GM12878 (cell line): Measurements from ENCODE around the gene LRRC63. TPM values are rescaled to one million over a fixed set of nuclear protein-coding genes. Genes with fewer than 3 reads are reported as not detected.
A peak's percentile ranks its signal among the peaks of the same experiment; 100 is the strongest.

Experiments used
- ATAC-seq: fragments of 200-7000 bp; cut with Tn5 transposase; 3 replicates; pipeline ENCODE4 v1.9.1; 2020; ENCODE audit warnings: mild to moderate bottlenecking, moderate library complexity
- BruUV-seq: library from RNA; stranded (reverse); fragments of 400-500 nt; replicated peaks from 2 replicates; lab custom pipeline; 2021; lab: Mats Ljungman, UMichigan
- CTCF ChIA-PET: fragments of 300-600 bp; sonication (Branson Sonifier 250); formaldehyde crosslinking; extraction: SDS; loops from one replicate; lab custom pipeline; 2021; ENCODE audit warnings: inconsistent platforms; lab: Yijun Ruan, JAX
- POLR2A ChIA-PET: fragments of 350-600 bp; formaldehyde crosslinking; extraction: SDS; loops from one replicate; lab custom pipeline; 2021; ENCODE audit warnings: inconsistent platforms; lab: Charles Lee
- RAD21 ChIA-PET: fragments of 300-600 bp; sonication (Branson Sonifier 250); formaldehyde crosslinking; loops from one replicate; lab custom pipeline; 2023; ENCODE audit warnings: antibody characterized with exemption; ENCODE audit not compliant: unreplicated experiment; lab: Charles Lee
- SMC1A ChIA-PET: fragments of 300-600 bp; sonication (Branson Sonifier 250); formaldehyde crosslinking; loops from one replicate; lab custom pipeline; 2023; ENCODE audit not compliant: unreplicated experiment, uncharacterized antibody; lab: Charles Lee
- DNase-seq: peaks from one replicate; pipeline ENCODE4 v3.0.0-alpha.2; 2011; ENCODE audit warnings: low read depth, low spot score
- FAIRE-seq: peaks from 3 replicates; lab custom pipeline; 2011; peaks lifted over from hg19 to GRCh38; lab: Jason Lieb, UNC
- H2AFZ ChIP-seq: 2 replicates; pipeline ENCODE4 v1.6.0; 2011; ENCODE audit warnings: low read depth, low read length, control low read depth; ENCODE audit not compliant: control insufficient read depth
- H3K27ac ChIP-seq: 2 replicates; pipeline ENCODE4 v1.5.1; 2011; ENCODE audit warnings: control low read depth; ENCODE audit not compliant: control insufficient read depth, insufficient read depth
- H3K27me3 ChIP-seq, 2 experiments: replicated peaks in 1 of 2; 2 replicates each; pipeline versions ENCODE4 v1.6.0 to v1.6.1; 2011; ENCODE audit warnings: low read length in 1 of 2; ENCODE audit not compliant: control insufficient read depth in 2 of 2, insufficient read depth in 2 of 2
- H3K36me3 ChIP-seq, 2 experiments: 2 replicates each; pipeline ENCODE4 v1.5.1; 2011; ENCODE audit warnings: low read length in 1 of 2; ENCODE audit not compliant: control insufficient read depth in 2 of 2, insufficient read depth in 2 of 2
- H3K4me1 ChIP-seq: 2 replicates; pipeline ENCODE4 v1.6.1; 2011; ENCODE audit warnings: mild to moderate bottlenecking, low read length, moderate library complexity, mixed read lengths; ENCODE audit not compliant: control insufficient read depth, insufficient read depth
- H3K4me2 ChIP-seq: 2 replicates; pipeline ENCODE4 v1.6.0; 2011; ENCODE audit warnings: control low read depth; ENCODE audit not compliant: control insufficient read depth, insufficient read depth
- H3K4me3 ChIP-seq: fragments of 200-600 bp; sonication (generic); 2 replicates; pipeline ENCODE4 v1.5.1; 2016
- H3K79me2 ChIP-seq: 2 replicates; pipeline ENCODE4 v1.6.0; 2011; ENCODE audit warnings: low read length; ENCODE audit not compliant: control insufficient read depth, insufficient read depth
- H3K9ac ChIP-seq: 2 replicates; pipeline ENCODE4 v1.8.0; 2011; ENCODE audit warnings: low read length, control low read depth, mixed read lengths; ENCODE audit not compliant: control insufficient read depth, insufficient read depth
- H3K9me3 ChIP-seq: replicated peaks from 3 replicates; pipeline ENCODE4 v1.5.1; 2011; ENCODE audit warnings: mild to moderate bottlenecking, low read length; ENCODE audit not compliant: control insufficient read depth, insufficient read depth
- H4K20me1 ChIP-seq: 2 replicates; pipeline ENCODE4 v1.6.0; 2011; ENCODE audit not compliant: control insufficient read depth, insufficient read depth
- BCL3 ChIP-seq: IDR thresholded peaks from 2 replicates; pipeline ENCODE4 v1.6.1; 2011; ENCODE audit warnings: borderline replicate concordance, low read depth, mild to moderate bottlenecking, moderate library complexity, low read length; ENCODE audit not compliant: insufficient read depth, poor library complexity, severe bottlenecking
- BHLHE40 ChIP-seq, 2 experiments: fragments of 450-650 bp in 1 of 2; IDR thresholded peaks; 2 replicates each; pipeline ENCODE4 v1.6.1; 2011 to 2017; ENCODE audit warnings: low read depth in 2 of 2, borderline replicate concordance in 1 of 2, improper control_type of control experiment in 1 of 2, low read length in 1 of 2, mild to moderate bottlenecking in 1 of 2
- CBX3 ChIP-seq: fragments of 200-600 bp; sonication (generic); IDR thresholded peaks from 2 replicates; pipeline ENCODE4 v1.6.1; 2016; ENCODE audit warnings: low read depth, borderline replicate concordance
- CBX5 ChIP-seq: sonication (generic); IDR thresholded peaks from 2 replicates; pipeline ENCODE4 v1.6.1; 2016; ENCODE audit warnings: low read depth, moderate library complexity, mild to moderate bottlenecking, inconsistent platforms
- CEBPZ ChIP-seq: fragments of 150-350 bp; IDR thresholded peaks from 2 replicates; pipeline ENCODE4 v1.6.1; 2016; ENCODE audit warnings: low read depth, low read length
- DPF2 ChIP-seq: fragments of 450-650 bp; IDR thresholded peaks from 2 replicates; pipeline ENCODE4 v1.6.1; 2017; ENCODE audit warnings: mild to moderate bottlenecking
- EGR1 ChIP-seq, 2 experiments: IDR thresholded peaks; 1 replicate in 1 of 2; 2 replicates in 1 of 2; pipeline ENCODE4 v1.6.1; 2011 to 2012; ENCODE audit warnings: low read depth in 2 of 2, low read length in 2 of 2, borderline replicate concordance in 1 of 2, mild to moderate bottlenecking in 1 of 2, moderate library complexity in 1 of 2
- MEF2B ChIP-seq: fragments of 450-650 bp; IDR thresholded peaks from 2 replicates; pipeline ENCODE4 v1.6.1; 2018; ENCODE audit warnings: mild to moderate bottlenecking, moderate library complexity; ENCODE audit not compliant: partially characterized antibody, poor library complexity, severe bottlenecking
- MXI1 ChIP-seq: fragments of 150-350 bp; IDR thresholded peaks from 2 replicates; pipeline ENCODE4 v1.6.1; 2011; ENCODE audit warnings: low read depth, mild to moderate bottlenecking, inconsistent platforms, low read length, improper control_type of control experiment
- POLR2AphosphoS2 ChIP-seq: IDR thresholded peaks from 2 replicates; pipeline ENCODE4 v1.6.1; 2011; ENCODE audit warnings: low read depth, mild to moderate bottlenecking, low read length, improper control_type of control experiment, moderate library complexity
- POLR2AphosphoS5 ChIP-seq: IDR thresholded peaks from 2 replicates; pipeline ENCODE4 v1.6.1; 2011; ENCODE audit warnings: mild to moderate bottlenecking, low read length, inconsistent platforms
- RAD51 ChIP-seq: fragments of 450-650 bp; IDR thresholded peaks from 2 replicates; pipeline ENCODE4 v1.6.1; 2016; ENCODE audit warnings: moderate library complexity, mild to moderate bottlenecking, inconsistent platforms
- RB1 ChIP-seq: fragments of 450-650 bp; formaldehyde crosslinking; IDR thresholded peaks from 2 replicates; pipeline ENCODE4 v1.6.1; 2017; ENCODE audit warnings: mild to moderate bottlenecking, borderline replicate concordance
- SREBF2 ChIP-seq: IDR thresholded peaks from 2 replicates; pipeline ENCODE4 v1.6.1; 2012; ENCODE audit warnings: mild to moderate bottlenecking, low read length
- STAT3 ChIP-seq: IDR thresholded peaks from 2 replicates; pipeline ENCODE4 v1.6.1; 2011; ENCODE audit warnings: low read depth, low read length, improper control_type of control experiment
- TAF1 ChIP-seq: IDR thresholded peaks from 2 replicates; pipeline ENCODE4 v1.6.1; 2011; ENCODE audit warnings: mild to moderate bottlenecking, low read depth, low read length, borderline replicate concordance
- ZNF24 ChIP-seq: fragments of 450-650 bp; IDR thresholded peaks from 2 replicates; pipeline ENCODE4 v1.6.1; 2017; ENCODE audit warnings: antibody characterized with exemption, mild to moderate bottlenecking
- WGBS: methylation state at CpG from one replicate; pipeline ENCODE4 v1.1.6; 2016; ENCODE audit warnings: low lambda C conversion rate; ENCODE audit not compliant: insufficient replicate concordance, insufficient coverage; ENCODE audit errors: missing lambda C conversion rate; 5-methylcytosine and 5-hydroxymethylcytosine counted together
- in situ Hi-C: fragments of 300-500 bp; cut with MboI; formaldehyde crosslinking; loops from 9 replicates; pipeline ENCODE4 v1.14.3; 2018; ENCODE audit warnings: mixed read lengths
- intact Hi-C: fragments of 100-400 bp; cut with micrococcal nuclease; formaldehyde crosslinking; loops from one replicate; pipeline ENCODE4 v1.14.2; 2022; ENCODE audit not compliant: unreplicated experiment
- polyA plus RNA-seq, 11 experiments: library from polyadenylated mRNA; depleted of rRNA in 4 of 11; unstranded in 6 of 11; stranded (reverse) in 5 of 11; fragments of >200 nt; fragmentation: Nextera tagmentation in 4 of 11; fragmentation: Illumina TruSeq in 1 of 11; extraction: Ambion mirVana in 4 of 11; extraction: Trizol in 1 of 11; gene quantifications; 1 replicate in 1 of 11; 2 replicates in 10 of 11; pipeline versions ENCODE4 v1.2.1 to v1.2.3, GENCODE V29; 2011 to 2016; ENCODE audit warnings: inconsistent platforms in 2 of 11, missing spikeins in 2 of 11, low read depth in 1 of 11
- total RNA-seq, 4 experiments: library from RNA; depleted of rRNA in 3 of 4; stranded (reverse); fragments of >200 nt in 3 of 4; fragmentation: Illumina TruSeq in 1 of 4; extraction: Trizol in 1 of 4; gene quantifications; 2 replicates each; pipeline versions ENCODE4 v1.2.1 to v1.2.3, GENCODE V29; 2013 to 2021

LRRC63 gene
- total and polyA plus RNA-seq, 10 of the 15 experiments (the other 5 are each of a cell fraction or from before 2014, with no cell fraction given), result 0.34 to 0.98 (median 0.76) TPM; not detected in 1

DNA sequence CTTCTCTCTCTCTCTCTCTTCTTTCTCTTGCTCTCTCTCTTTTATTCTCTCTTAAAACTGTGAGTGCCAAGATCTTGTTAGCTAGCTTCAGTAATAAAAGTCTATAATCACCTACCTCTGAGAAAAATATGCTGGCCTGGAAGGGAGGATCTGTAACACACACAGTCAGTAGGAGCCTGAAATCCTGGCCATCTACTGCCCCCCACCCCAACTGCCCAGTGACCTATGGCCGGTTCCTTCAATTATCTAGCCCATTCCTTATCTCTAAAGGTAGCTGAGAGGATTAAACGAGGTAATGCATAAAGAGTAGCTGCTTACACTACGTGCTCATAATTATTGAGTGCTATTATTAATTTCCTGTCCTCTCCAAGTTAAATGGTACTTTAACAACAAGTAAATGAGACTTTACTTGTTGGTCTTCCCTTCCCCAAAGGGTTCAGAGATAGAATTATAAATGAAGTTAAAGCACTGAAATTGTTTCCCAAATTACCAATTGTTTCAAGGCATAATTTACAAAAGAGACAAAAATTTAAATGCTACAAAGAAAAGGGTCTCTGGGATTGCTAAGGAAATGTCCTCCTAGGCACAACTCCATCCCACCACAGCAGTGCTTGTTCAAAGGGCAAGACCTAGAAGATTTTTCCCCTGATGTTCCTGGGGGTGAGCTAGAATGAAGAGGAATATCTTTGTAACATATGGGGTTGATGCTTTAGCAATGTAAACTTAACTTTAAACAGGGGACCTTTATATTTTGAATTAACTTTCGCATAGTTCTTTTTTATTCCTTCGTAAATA, 31.6 kb upstream of the LRRC63 start:
- Histone ChIP-seq H2AFZ (no peak overlapping the region), H3K9me3 (no peaks in the 10 kb centered on the region), H4K20me1 (no peaks in the 10 kb centered on the region), H3K9ac (peak overlapping the region; percentile 94), H3K4me1 (peaks cover 7% of the 10 kb centered on the region), H3K36me3 (peaks cover 0 to 5% of the 10 kb centered on the region in 2 experiments; a peak in 1 of 4 replicates), H3K27ac (peak overlapping the region; percentile 99), H3K27me3 (no peaks in the 10 kb centered on the region), H3K4me3 (peak overlapping the region; percentile 95), H3K4me2 (peak overlapping the region; percentile 36; the same call in 1 of the 2 replicates), H3K79me2 (peaks cover 91% of the 10 kb centered on the region)
- POLR2A ChIA-PET, result interaction anchor here (0.9 to 8.2 kb wide), 4 partner anchors 8 to 483 kb away, joined by 3 to 95 read pairs (median 28); no protein-coding TSS in a partner anchor
- CTCF ChIA-PET, result interaction anchor here (1.1 to 17.1 kb wide), 5 partner anchors 9 to 31 kb away, joined by 3 to 172 read pairs (median 5); no protein-coding TSS in a partner anchor
- DNase-seq (no peak), ATAC-seq (no peak), FAIRE-seq (no peak)
- BruUV-seq, result no TSS peak
- intact Hi-C loops, result loop anchor here (2.0 to 10.0 kb wide), 5 partner anchors 107 to 483 kb away; partner anchors contain the start of genes RUBCNL and ZC3H13
- in situ Hi-C loops, result loop anchor here (10.0 kb wide), 2 partner anchors 375 to 475 kb away; partner anchors contain the start of genes CBY2 and LRCH1
- RAD21 ChIA-PET, result interaction anchor here (0.7 to 10.9 kb wide), 3 partner anchors 12 to 201 kb away, joined by 4 to 184 read pairs (median 5); no protein-coding TSS in a partner anchor
- SMC1A ChIA-PET, result interaction anchor here (14.6 kb wide), 1 partner anchor 16 kb away, joined by 295 read pairs; no protein-coding TSS in a partner anchor
- WGBS, result 0% methylated on average over 5 of the region's 5 CpGs
- no peak for TF ChIP-seq ZNF24
- no peak for TF ChIP-seq MXI1
- TF ChIP-seq CBX3, result no peak
- TF ChIP-seq POLR2AphosphoS2, result no peak
- no peak for TF ChIP-seq RAD51
- no peak for TF ChIP-seq BHLHE40 (IDR thresholded peaks at IDR 0.05; ENCODE audit: borderline replicate concordance in 1 of 2, low read depth in 2 of 2, low read length in 1 of 2)
- TF ChIP-seq DPF2, result no peak
- no peak for TF ChIP-seq EGR1 (IDR thresholded peaks at IDR 0.05; ENCODE audit: borderline replicate concordance in 1 of 2, low read depth in 2 of 2, low read length in 2 of 2)
- TF ChIP-seq BCL3, result no peak
- TF ChIP-seq CBX5, result no peak
- peak; percentile 67 for TF ChIP-seq POLR2AphosphoS5
- TF ChIP-seq CEBPZ, result no peak
- no peak for TF ChIP-seq SREBF2
- no peak for TF ChIP-seq MEF2B
- peak; percentile 0; the same call in 1 of the 2 replicates for TF ChIP-seq TAF1
- TF ChIP-seq STAT3, result no peak
- no peak for TF ChIP-seq RB1
